ENCODE results near the gene CDKN2AIP.
"Not testable (repeated sequence)": the region's sequence is repeated elsewhere in the genome, so short reads cannot be mapped to it uniquely, and the experiment has no call there.

CDKN2AIP gene

DNA sequence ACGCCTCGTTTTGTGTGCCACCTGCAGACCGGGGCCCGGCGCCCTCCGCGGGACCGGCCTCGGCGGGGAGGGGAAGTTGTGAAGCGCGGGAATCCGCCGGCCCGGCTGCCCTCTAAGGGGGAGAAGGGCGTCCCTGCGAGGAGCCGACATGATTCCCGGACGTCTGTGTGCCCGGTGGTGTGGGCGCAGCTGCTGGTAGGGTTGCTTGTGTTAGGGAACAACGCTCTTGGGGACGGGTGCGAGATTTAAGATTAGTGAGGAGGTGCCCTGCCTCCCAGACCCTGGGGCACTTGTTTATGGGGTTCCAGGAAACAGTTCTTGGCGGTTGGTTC lies 627 bp downstream of the CDKN2AIP start:
- FAIRE-seq (no peak), DNase-seq (ENCODE audit: extremely low spot score, insufficient read length, low read depth) (no peak)

DNA sequence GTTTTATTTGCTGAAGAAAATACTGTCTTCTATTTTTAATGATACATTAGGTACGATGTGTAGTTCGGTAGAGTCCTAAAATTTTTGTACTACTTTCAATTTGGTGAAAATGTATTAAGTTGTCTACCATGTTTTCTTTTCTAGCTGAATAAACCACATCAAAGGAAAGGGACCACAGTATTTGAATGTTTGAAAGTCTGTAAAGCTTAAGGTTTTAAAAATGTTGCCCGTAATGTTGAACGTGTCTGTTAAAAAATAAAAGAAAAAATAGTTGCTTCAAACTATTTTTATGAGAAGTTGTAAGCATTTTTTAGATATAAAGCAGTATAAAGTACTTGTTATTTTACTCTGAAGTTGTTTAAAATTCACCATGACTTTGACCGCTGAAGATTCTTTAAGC lies 3.2 kb downstream of the CDKN2AIP start:
- FAIRE-seq (no peak), DNase-seq (ENCODE audit: extremely low spot score, insufficient read length, low read depth) (no peak)

DNA sequence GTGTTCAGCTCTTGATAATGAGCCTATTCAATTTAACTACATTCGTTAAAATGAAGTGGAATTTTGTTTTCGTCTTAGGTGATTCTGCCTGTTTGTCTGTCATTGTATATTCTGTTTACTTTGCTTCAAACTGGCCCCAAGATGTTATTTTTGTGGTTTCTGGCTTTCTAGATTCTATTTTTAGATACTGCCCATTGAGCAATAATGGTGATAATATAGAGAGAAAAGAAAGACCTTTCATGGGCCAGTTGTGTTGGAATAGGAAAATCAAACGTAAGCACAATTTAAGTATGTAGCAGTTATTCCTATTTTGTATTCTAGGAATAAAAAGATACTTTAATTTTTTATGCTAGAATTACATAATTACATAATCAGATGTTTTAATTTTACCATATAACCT lies 4.0 kb downstream of the CDKN2AIP start:
- FAIRE-seq: no peak

GRCh38 chr4:183449193-183449882 lies 4.9 kb downstream of the CDKN2AIP start:
- DNase-seq (ENCODE audit: extremely low spot score, insufficient read length, low read depth) (no peak), FAIRE-seq (no peak)

More for the DNA sequence above, 4.0 kb downstream of the CDKN2AIP start:
- no peak for DNase-seq (ENCODE audit: extremely low spot score, insufficient read length, low read depth)

DNA sequence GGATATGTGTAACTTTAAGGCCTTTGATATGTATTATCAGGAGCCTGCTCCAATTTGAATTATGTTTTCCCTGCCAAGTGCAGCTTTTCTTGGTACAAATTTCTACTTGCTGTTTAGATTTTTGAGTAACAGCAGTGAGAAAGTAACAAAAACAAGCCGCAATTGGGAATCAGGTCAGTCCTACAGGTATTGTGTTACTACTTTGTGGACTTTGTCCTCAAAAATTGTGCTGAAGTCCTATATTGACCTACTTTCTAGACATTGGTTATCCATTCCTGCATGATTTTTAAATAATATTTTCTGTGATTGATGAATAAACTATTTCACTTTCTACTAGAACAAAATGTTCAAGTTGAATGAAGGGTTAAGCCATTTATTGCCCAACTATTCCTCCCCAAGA lies 5.7 kb downstream of the CDKN2AIP start:
- no peak for DNase-seq (ENCODE audit: extremely low spot score, insufficient read length, low read depth)
- FAIRE-seq: no peak

DNA sequence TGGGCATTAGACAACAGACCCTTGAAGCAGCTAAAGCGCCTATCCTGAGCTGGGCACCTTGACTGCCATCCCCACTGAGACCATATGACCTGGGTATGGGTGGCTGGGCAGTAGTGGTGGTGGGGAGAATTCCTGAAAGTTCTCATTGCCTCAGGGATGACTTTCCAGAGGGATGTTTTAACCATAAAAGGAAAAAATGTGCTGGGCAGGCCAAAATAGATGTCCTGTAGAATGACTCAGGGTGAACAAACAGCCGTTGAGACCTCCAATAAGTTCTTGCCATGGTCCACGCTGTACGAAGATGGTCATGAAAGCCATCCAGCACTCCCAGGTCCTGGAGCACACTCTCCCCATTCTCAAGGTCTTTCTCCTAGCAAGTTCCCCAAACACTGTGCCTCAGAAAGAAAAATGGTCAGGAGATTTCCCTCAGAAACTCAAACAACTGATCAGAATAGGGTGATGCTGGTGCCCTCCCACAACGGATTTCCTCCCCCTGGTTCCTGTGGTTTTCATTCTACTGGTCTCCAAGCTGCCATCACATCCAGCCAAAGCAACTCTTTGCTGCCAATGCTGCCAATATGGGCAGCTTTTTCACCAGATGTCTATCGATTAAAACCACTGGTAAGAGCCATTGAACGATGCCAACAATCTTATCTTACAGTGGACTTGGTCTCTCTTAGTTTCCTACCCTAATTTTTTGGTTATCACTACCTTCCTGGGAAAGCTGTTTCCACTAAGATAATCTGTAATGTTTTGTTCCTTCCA lies 11.2 kb downstream of the CDKN2AIP start:
- no peak for FAIRE-seq
- DNase-seq (ENCODE audit: extremely low spot score, insufficient read length, low read depth): no peak

- FAIRE-seq: no peak
Observed at GRCh38 chr4:183458005-183458404, 13.6 kb downstream of the CDKN2AIP start.

DNA sequence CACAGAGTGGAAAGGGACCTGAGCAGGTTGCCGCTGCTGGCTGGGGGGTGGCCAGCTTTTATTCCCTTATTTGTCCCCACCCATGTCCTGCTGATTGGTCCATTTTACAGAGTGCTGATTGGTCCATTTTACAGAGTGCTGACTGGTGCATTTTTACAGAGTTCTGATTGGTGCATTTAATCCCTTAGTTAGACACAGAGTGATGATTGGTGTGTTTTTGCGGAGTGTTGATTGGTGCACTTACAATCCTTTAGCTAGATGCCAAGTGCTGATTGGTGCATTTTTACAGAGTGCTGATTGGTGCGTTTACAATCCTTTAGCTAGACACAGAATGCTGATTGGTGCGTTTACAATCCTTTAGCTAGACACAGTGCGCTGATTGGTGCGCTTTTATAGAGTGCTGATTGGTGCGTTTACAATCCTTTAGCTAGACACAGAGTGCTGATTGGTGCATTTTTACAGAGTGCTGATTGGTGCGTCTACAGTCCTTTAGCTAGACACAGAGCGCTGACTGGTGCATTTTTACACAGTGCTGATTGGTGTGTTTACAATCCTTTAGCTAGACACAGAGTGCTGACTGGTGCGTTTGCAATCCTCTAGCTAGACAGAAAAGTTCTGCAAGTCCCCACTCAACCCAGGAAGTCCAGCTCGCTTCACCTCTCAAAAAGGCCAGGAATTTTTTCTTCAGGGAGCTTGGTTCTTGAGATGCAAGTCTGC lies 19.6 kb downstream of the CDKN2AIP start:
- FAIRE-seq; DNase-seq (ENCODE audit: extremely low spot score, insufficient read length, low read depth): not testable (repeated sequence)

More at GRCh38 chr4:183458005-183458404, 13.6 kb downstream of the CDKN2AIP start:
- no peak for DNase-seq (ENCODE audit: extremely low spot score, insufficient read length, low read depth)

- FAIRE-seq; DNase-seq (ENCODE audit: extremely low spot score, insufficient read length, low read depth): not testable (repeated sequence)
Observed at GRCh38 chr4:183465879-183466278, 21.4 kb downstream of the CDKN2AIP start.

DNA sequence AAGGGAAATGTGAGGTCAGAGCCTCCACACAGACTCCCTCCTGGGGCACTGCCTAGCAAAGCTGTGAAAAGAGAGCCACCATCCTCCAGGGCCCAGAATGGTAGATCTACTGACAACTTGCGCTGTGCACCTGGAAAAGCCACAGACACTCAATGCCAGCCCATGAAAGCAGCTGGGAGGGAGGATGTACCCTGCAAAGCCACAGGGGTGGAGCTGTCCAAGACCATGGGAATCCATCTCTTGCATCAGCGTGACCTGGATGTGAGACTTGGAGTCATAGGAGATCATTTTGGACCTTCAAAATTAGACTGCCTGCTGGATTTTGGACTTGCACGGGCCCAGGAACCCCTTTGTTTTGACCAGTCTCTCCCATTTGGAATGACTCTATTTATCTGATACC lies 22.8 kb downstream of the CDKN2AIP start:
- FAIRE-seq (no peak), DNase-seq (ENCODE audit: extremely low spot score, insufficient read length, low read depth) (no peak)

DNA sequence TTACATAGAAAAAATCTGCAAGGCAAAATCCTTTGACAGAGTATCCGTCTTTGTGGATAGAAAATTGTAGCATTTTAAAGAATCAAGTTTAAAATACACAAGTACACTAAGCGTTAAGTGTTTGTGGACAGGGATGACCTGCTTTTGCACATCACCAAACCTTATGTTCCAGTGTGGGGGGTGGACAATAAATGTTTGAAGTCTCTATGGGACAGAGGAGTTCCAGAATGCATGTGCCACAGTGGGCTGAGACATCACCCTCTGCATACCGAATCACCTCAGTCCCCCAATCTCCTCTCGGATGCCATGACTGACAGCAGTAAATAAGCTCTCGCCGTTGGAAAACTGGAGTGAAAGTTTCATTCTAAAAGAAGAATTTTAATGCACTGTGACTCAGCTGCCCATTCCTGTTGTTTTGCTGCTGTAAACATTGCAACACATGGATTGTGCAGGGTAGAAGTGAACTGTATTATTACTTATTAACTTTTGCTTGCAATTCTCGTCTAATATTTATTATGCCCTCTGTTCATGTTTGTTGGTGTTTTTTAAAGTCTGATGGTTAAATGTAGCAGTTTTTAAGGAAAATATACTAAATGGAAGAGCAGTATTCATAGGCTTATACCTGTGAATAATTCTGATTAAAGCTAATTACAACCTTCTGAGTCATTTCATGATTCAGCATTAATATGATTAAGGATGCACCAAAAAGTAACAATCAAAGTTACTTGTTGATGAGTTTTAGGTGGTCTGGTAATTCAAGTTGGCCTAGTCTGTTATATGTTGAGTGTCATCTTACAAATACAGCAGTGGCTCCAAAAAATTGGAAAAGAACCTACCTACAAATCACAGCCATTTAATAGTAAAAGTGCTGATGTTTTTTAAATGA lies 24.0 kb downstream of the CDKN2AIP start:
- FAIRE-seq: no peak
- DNase-seq (ENCODE audit: extremely low spot score, insufficient read length, low read depth): no peak

DNA sequence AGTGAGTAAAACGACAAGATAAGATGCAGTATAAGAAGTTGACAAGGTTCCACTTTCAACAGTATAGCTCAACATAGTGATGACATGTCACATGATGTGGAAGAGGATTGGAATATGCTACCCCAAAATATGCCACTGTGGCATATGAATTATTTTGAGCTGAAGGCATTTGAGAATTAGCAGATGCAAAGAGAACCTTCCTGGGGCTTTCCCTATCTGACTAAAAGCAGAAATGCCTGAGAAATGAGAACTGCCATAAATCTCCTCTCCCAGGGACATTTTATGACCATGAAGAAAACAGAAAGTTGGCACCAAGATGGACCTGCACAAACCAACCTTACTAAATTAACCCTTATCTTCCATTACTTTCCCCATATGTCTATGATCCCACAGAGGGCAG lies 24.8 kb downstream of the CDKN2AIP start:
- no peak for DNase-seq (ENCODE audit: extremely low spot score, insufficient read length, low read depth)
- peak; percentile 38 for FAIRE-seq

DNA sequence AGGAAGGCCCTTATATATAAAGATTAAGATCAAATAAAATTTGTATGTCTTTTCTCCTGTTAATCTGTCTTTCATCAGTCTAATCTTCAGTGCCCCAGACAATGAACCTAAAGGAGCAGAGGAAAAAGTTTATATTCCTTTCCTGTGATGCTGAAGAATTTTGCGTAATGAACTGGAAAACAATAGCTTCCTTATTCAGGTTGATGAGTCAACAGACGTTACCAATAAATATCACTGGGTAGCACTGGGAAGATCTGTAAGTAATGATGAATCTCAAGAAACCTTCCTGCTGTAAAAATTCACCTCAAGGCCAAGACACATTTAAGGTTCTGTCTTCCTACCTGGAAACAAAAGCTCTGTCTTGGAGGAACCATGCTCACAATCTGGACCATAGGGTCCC lies 25.5 kb downstream of the CDKN2AIP start:
- DNase-seq (ENCODE audit: extremely low spot score, insufficient read length, low read depth): no peak
- FAIRE-seq: no peak

DNA sequence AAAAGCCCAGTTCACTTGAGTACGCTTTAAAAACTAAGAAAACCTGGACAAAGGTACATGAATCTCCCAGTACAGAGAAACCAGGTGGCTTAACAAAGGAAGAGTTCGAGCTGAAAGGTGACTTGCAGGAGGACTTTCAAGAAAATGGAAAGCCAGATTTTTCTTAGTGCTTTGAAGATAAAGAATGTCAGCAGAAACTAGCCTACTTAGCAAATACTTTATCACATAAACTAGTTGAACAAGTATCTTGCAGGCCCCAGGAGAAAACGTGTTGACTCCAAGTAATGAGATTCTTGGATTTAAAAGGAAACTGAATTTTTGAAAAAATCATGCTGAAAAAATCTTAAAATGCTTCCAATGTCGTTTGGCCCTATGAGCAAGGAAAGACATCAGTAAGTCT lies 26.4 kb downstream of the CDKN2AIP start:
- DNase-seq (ENCODE audit: extremely low spot score, insufficient read length, low read depth) (no peak), FAIRE-seq (no peak)

DNA sequence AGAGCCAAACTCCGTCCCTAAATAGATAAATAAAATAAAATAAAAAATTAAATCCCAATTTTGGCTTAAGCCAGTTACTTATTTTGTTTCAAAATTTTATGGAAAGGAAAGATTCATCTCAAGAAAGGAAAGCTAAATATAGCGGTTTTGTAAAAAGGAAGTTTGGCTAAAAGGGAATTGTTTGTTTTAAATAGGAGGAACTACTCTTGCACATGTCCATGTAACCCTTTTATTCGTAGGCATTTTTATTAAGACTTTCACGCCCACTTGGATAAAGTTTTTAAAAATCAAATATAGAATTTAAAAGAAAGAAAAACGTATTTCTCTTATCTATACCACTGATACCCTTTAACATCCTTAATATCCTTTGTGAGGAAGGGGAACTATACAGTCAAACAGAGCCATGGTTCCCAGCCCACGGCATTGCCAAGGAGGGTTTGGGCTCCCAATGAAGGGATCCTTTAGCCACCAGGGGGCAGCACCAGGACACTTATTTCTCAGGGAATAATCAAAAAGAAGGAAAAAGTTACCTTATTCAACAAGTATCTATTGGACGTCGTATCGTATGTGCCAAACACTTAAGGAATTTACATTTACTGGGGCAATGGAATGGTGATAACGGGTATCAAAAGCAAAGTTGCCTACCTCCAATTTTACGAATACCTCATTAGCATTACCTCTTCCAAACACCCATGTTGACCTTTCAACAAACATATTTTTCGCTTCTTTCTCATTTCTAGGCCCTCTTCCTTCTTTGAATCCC lies 27.7 kb downstream of the CDKN2AIP start:
- DNase-seq (ENCODE audit: extremely low spot score, insufficient read length, low read depth): peak; percentile 36
- FAIRE-seq: peak; percentile 89

GRCh38 chr4:183478123-183478522 lies 33.7 kb downstream of the CDKN2AIP start:
- FAIRE-seq: no peak
- DNase-seq (ENCODE audit: extremely low spot score, insufficient read length, low read depth): no peak

GRCh38 chr4:183478926-183479325 lies 34.5 kb downstream of the CDKN2AIP start:
- no peak for DNase-seq (ENCODE audit: extremely low spot score, insufficient read length, low read depth)
- no peak for FAIRE-seq

- FAIRE-seq; DNase-seq (ENCODE audit: extremely low spot score, insufficient read length, low read depth): not testable (repeated sequence)
Observed at GRCh38 chr4:183482515-183483095, 38.2 kb downstream of the CDKN2AIP start.

DNA sequence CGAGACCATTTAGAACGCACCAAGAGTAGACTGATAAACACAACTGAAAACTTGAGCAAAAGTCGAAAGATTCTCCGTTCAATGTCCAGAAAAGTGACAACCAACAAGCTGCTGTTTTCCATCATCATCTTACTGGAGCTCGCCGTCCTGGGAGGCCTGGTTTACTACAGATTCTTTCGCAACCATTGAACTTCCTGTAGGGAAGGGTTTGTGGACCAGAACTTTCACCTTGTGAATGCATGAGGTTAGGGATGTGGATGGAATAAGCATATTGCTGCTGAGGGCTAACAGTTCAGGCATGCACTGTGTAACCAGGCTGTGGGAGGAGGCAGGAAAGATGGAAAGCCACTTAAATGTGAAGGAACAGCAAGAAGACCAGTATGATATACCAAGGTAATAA lies 39.6 kb downstream of the CDKN2AIP start:
- no peak for DNase-seq (ENCODE audit: extremely low spot score, insufficient read length, low read depth)
- FAIRE-seq: no peak
